ENCODE data around the gene MYH9.

MYH9 gene

GRCh38 chr22:36367479-36367878, 20.3 kb downstream of the MYH9 start:
- no peak for DNase-seq (ENCODE audit: low spot score)

DNA sequence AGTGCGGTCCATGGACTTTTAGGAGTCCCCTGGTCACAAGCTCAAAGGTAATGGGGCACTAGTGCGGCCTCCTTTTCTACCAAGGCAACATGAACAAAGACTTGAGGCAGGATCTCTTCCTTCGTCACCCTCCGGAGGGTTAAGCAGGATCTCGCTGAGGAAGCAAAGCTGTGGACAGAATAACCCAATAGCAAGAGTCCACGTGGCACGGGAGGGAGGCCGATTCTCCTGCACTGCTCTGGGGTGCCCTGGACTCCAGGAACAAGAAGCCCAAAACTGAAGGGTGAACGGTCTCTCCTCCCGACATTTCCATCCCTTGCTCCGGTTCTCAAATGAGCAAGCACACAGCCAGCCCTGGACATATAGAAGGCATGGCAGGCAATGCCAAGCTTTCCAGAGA, 20.7 kb downstream of the MYH9 start:
- no peak for DNase-seq (ENCODE audit: low spot score)

- no peak for DNase-seq (ENCODE audit: low spot score)
These were observed 21.5 kb downstream of the MYH9 start for GRCh38 chr22:36366291-36366708.

DNA sequence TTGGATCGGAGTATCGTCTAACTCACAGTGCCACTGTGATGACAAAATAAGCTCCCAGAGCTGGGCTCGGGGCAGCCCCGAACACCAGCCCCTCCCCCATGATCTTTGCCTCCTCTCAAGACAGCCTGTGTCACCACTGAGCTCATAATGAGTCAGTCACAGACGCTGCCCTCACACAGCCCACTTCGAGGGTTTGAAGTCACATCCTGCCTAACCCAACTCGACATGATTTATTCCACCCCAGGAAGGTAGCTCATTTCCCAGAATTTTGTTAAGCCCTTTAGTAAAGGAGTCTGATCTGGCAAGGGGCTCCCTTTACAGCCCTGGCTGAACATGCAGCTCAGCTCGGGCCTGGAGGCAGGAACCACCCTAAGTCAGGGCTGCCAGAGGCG, 22.8 kb downstream of the MYH9 start:
- peak; percentile 97 for DNase-seq (ENCODE audit: low spot score)

DNA sequence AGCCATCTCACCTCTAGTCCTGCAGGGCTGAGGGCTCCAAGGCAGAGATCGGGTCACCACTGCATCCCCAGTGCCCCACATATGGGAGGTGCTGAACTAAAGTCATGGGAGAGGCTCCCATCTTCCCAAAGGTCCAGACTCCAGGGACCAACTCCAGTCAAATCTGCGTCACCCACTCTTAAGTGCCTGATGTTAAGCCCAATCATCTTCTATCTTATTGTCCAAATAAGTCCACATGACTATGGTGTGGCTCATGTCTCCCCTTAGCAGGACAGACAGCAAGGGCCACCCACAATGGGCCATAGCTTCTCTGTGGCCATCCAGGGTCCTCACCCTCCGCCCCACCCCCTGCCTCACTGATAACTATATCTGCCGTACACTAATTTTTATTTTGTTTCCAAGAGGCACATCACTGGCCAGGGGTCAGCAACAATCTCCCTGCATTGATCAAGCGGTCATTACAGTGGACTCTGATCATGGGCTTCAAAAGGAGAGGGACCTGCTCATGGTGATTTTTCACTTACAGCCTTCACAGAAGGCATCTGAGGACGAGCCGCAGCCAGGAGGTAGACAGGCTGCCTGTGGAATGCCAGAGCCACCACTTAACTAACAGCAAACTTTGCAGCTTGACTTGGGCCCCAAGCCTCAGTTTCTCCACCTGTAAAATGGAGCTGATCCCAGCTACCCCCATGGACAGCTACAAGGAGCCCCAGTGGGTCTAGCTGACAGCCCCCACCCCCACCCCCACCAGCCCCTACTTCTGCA, 23.3 kb downstream of the MYH9 start:
- DNase-seq (ENCODE audit: low spot score): no peak

- DNase-seq (ENCODE audit: low spot score): no peak
These were observed 24.3 kb downstream of the MYH9 start for GRCh38 chr22:36363349-36363981.

GRCh38 chr22:36362932-36363331, 24.8 kb downstream of the MYH9 start:
- DNase-seq (ENCODE audit: low spot score): no peak

DNA sequence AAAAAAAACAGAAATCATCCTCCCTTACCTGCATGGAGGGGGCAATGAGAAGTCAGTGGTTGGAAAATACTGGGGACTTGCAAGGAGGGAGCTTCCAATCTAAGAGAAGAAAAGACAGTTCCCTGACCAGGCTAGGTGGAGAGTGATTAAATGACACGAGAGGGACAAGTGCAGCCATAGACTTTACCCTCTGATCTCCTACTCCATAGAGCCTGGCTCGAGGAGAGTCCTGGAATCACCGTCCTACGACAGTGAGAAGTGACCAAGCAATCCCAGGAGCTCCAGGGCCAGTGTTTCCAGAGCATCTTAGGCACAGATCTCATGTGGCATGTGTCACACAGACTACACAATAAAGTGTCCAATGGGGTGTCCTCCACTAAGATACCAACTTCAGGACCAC, 25.7 kb downstream of the MYH9 start:
- no peak for DNase-seq (ENCODE audit: low spot score)

GRCh38 chr22:36360871-36361383, 26.8 kb downstream of the MYH9 start:
- DNase-seq (ENCODE audit: low spot score): no peak

DNA sequence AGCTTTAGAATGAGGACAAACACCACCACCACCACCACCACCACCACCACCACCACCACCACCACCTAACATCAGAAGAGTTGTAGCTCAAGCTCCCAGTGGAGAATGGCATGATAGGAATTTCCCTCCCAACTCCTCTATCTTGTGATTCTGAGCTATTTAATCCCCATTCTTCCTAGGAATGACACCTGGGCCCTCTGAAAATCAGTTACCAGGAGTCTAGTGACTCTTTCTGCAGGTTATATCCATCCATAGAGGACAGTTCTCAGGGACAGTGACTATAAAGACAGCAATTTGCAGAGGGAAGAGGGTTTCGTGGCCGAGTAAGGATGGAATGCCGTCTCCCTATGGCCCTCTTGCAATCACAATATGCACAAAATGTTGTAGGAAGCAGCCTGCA, 27.8 kb downstream of the MYH9 start:
- no peak for DNase-seq (ENCODE audit: low spot score)

GRCh38 chr22:36359470-36359996, 28.2 kb downstream of the MYH9 start:
- no peak for DNase-seq (ENCODE audit: low spot score)

GRCh38 chr22:36358533-36359469, 29.0 kb downstream of the MYH9 start:
- no peak for DNase-seq (ENCODE audit: low spot score)

DNA sequence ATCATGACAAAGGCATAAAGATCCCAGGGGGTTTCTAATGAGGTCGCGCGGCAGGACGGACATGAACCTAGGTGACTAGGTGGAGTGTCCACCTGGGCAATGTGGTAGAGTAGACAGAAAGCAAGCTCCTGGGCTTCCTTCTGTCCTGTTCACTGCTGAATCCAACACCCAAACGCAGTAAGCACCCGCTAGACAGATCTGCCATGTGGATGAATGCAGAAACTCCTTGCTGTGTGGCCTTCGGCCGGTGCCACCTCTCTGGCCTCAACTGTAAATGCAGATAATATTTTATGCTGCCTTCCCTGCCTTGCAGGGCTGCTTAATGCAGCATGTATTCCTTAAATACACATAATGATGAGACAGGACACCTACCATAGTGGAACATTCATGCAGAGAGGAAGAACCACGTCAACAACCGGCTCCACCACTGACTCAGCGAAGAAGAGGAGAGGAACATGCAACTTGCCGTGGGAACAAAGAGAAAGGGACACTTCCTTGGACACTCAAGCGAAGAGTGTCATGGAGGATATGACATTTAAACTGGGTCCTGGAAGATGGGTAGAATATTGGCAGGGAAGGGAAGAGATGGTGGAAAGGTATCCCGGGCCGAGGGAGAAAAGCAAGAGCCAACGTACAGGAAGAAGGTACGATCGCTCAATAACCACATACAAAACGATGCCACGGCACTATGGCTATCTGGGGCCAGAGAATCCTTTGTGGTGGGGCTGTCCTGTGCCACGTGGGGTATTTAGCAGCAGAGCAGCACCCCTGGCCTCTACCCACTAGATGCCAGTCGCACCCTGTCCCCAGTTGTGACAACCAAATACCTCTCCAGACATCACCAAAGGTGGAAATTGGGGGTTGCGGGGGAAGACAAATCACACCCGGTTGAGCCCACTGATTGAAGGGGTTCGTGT, 30.8 kb downstream of the MYH9 start:
- no peak for DNase-seq (ENCODE audit: low spot score)

GRCh38 chr22:36355894-36356293, 31.9 kb downstream of the MYH9 start:
- no peak for DNase-seq (ENCODE audit: low spot score)

DNA sequence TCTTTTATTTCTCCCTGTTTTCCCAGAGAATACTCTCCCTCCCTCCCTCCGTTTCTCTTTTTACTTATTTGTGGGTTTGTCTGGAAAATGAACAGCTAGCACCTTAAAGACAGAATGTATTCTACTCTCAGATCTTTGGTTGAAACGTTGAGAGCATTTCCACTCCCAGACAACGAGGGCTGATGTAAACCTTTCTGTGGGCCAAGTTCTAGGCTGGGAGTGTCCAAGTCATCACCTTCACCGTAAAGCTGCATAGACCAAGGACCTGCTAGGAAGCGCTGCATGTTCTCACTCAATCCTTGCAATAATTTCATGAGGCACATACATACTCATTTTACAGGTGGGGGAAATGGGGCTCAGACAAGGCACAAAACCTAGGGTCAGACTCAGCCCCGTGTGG, 32.4 kb downstream of the MYH9 start:
- no peak for DNase-seq (ENCODE audit: low spot score)

DNA sequence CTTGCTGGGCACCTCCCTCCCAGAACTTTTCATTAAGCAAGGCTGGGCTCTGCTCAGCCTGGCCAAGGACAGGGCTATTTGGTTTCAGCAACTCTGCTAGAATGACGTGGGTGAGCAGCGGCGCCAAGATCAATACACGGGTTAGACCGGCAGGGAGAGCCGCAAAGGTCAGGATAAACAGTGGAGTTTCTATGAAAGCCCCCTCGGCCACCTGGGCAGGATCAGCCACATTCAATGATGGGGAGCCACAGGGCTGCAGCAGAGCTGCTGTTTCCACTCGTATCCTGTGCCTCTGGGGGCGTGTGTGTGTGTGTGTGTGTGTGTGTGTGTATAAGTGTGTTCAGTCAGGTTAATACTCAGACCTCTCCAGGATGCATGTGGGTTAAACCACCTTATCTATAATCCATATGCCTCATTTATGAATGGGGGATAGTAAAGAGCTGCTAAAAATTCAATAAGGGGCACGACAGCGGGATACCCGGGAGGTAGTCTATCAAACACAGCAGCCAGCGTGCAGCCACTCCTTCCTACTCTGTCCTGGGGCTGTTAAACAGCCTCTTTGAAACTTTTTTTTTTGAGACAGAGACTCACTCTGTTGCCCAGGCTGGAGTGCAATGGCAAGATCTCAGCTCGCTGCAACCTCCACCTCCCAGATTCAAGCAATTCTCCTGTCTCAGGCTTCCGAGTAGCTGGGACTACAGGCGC, 34.8 kb downstream of the MYH9 start:
- DNase-seq (ENCODE audit: low spot score): no peak

- no peak for DNase-seq (ENCODE audit: low spot score)
These were observed 35.6 kb downstream of the MYH9 start for GRCh38 chr22:36351921-36352802.

GRCh38 chr22:36350751-36351594, 36.8 kb downstream of the MYH9 start:
- no peak for DNase-seq (ENCODE audit: low spot score)

GRCh38 chr22:36349726-36350125, 38.0 kb downstream of the MYH9 start:
- DNase-seq (ENCODE audit: low spot score): no peak
